Activated CD8-positive, alpha-beta T cell treated with anti-CD3 and anti-CD28 coated beads for 36 hours (primary cell): ENCODE data around the gene KLF4. TPM values are rescaled to one million over a fixed set of nuclear protein-coding genes. Genes with fewer than 3 reads are reported as not detected.

Experiments used
- ATAC-seq: fragments of 200-7000 bp; cut with Tn5 transposase; one replicate; pipeline ENCODE4 v1.10.0; 2021; ENCODE audit warnings: mild to moderate bottlenecking, moderate library complexity
- CTCF ChIA-PET: fragments of 350-600 bp; sonication (Branson Sonifier 250); formaldehyde crosslinking; loops from one replicate; lab custom pipeline; 2021; ENCODE audit warnings: antibody characterized with exemption; lab: Charles Lee
- POLR2A ChIA-PET: fragments of 350-600 bp; sonication (Branson Sonifier 250); formaldehyde crosslinking; loops from one replicate; lab custom pipeline; 2021; ENCODE audit warnings: antibody characterized with exemption; lab: Charles Lee
- DNase-seq: peaks from one replicate; pipeline ENCODE4 v3.0.0-alpha.2; 2020
- H3K27ac Mint-ChIP-seq: one replicate; pipeline ENCODE4 v1.8.0; 2021; ENCODE audit warnings: mild to moderate bottlenecking, mixed read lengths
- H3K27me3 Mint-ChIP-seq: one replicate; pipeline ENCODE4 v1.8.0; 2021; ENCODE audit warnings: mixed read lengths
- H3K36me3 Mint-ChIP-seq: one replicate; pipeline ENCODE4 v1.8.0; 2021; ENCODE audit warnings: low read depth, mixed read lengths
- H3K4me1 Mint-ChIP-seq: one replicate; pipeline ENCODE4 v1.8.0; 2021; ENCODE audit warnings: low read depth, mixed read lengths
- H3K4me3 Mint-ChIP-seq: one replicate; pipeline ENCODE4 v1.8.0; 2021; ENCODE audit warnings: mild to moderate bottlenecking, moderate library complexity, mixed read lengths
- H3K9me3 Mint-ChIP-seq: one replicate; pipeline ENCODE4 v1.8.0; 2021; ENCODE audit warnings: mixed read lengths
- intact Hi-C: fragments of 100-400 bp; cut with micrococcal nuclease; formaldehyde crosslinking; loops from one replicate; pipeline ENCODE4 v1.10.0; 2022
- total RNA-seq, 2 experiments: library from RNA; stranded (reverse); gene quantifications; one replicate each; pipeline ENCODE4 v1.2.3, GENCODE V29; 2021
- TF ChIP-seq, protein P1 (sequence below): fragments of 200-600 bp; IDR thresholded peaks from one replicate; pipeline ENCODE4 v1.8.0; 2022; ENCODE audit warnings: antibody characterized with exemption, mild to moderate bottlenecking

The KLF4 gene
- total RNA-seq, 2 experiments from 2014 or later, result 1.6 to 1.7 TPM

DNA sequence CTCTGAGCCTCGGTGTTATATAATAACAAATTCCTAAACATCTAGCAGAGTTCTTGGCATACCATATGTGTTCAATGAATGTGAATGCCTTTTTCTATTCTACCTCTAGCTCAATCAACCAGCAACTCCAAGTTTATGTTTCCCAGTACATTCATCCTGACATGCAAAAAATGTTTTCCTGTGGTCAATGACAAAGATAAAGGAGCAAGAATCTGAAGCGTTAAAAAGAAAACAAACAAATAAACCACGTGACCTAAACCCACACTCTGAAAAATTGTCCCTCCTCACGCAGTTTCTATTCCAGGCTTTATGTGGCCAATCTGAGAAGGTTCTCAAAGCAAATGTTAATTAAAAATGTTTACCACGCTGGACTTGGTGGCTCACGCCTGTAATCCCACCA lies 18.0 kb downstream of the KLF4 start:
- intact Hi-C loops, result no loop called here
- ATAC-seq (no peak), DNase-seq (no peak)
- H3K4me1 Mint-ChIP-seq, result no peaks in the 10 kb centered on the region
- TF ChIP-seq, protein P1, sequence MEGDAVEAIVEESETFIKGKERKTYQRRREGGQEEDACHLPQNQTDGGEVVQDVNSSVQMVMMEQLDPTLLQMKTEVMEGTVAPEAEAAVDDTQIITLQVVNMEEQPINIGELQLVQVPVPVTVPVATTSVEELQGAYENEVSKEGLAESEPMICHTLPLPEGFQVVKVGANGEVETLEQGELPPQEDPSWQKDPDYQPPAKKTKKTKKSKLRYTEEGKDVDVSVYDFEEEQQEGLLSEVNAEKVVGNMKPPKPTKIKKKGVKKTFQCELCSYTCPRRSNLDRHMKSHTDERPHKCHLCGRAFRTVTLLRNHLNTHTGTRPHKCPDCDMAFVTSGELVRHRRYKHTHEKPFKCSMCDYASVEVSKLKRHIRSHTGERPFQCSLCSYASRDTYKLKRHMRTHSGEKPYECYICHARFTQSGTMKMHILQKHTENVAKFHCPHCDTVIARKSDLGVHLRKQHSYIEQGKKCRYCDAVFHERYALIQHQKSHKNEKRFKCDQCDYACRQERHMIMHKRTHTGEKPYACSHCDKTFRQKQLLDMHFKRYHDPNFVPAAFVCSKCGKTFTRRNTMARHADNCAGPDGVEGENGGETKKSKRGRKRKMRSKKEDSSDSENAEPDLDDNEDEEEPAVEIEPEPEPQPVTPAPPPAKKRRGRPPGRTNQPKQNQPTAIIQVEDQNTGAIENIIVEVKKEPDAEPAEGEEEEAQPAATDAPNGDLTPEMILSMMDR, result no peak
- H3K36me3 Mint-ChIP-seq, result no peaks in the 10 kb centered on the region
- POLR2A ChIA-PET, result no interaction called here
- CTCF ChIA-PET, result no interaction called here
- H3K27ac Mint-ChIP-seq, result no peak overlapping the region
- H3K27me3 Mint-ChIP-seq, result peaks cover 14% of the 10 kb centered on the region
- no peak overlapping the region for H3K4me3 Mint-ChIP-seq
- H3K9me3 Mint-ChIP-seq, result no peaks in the 10 kb centered on the region

DNA sequence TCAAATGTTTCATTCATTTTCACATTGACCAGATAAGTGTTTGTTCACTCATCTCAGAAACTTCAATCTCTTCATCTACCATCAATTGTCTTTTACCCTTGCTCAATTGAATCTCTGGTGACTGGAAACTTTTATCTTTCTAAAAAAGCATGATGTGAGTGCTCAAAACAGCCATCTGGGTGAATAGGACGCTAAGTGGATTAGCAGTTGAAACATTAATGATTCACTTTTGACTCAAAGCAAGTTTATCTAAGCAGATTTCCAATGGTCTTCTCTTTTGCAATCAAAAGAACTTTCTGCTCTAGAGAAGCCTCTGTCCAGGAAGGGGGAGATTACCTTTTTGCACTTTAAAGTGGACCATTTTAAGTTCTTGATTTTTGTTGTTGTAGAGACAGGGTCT lies 22.2 kb downstream of the KLF4 start:
- ATAC-seq, result no peak
- ChIA-PET POLR2A (no interaction called here), CTCF (interaction anchor here (0.6 kb wide), 1 partner anchor 160 kb away, joined by 3 read pairs; no protein-coding TSS in a partner anchor)
- intact Hi-C loops, result no loop called here
- no peak for DNase-seq
- TF ChIP-seq, protein P1, result no peak
- Mint-ChIP-seq H3K36me3 (no peaks in the 10 kb centered on the region), H3K27me3 (peaks cover 31% of the 10 kb centered on the region), H3K4me3 (no peak overlapping the region), H3K4me1 (peaks cover 3% of the 10 kb centered on the region), H3K9me3 (no peaks in the 10 kb centered on the region), H3K27ac (no peak overlapping the region)

DNA sequence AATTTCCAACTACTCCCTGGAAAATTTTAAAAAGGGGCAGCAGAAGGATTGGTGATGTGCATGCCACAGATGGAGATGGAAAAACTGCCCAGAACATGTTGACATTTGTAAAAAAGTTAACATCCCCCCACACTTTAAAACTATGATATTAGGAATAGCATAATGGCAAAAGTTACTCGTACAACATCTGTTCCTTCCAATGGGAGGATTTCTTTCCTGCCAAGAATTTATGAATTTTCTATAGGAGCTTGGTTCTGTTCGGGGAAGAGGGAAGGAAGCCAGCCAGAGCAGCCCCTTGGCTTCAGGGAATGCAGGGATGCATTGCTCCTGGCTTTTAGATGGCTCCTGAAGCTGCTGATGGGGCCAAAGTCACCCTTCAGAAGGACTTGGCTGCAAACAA lies 22.7 kb downstream of the KLF4 start:
- intact Hi-C loops, result no loop called here
- POLR2A ChIA-PET, result no interaction called here
- TF ChIP-seq, protein P1, result no peak
- no peak for ATAC-seq
- no peak for DNase-seq
- H3K27me3 Mint-ChIP-seq, result peaks cover 31% of the 10 kb centered on the region
- no peak overlapping the region for H3K4me3 Mint-ChIP-seq
- H3K27ac Mint-ChIP-seq, result no peak overlapping the region
- H3K36me3 Mint-ChIP-seq, result no peaks in the 10 kb centered on the region
- CTCF ChIA-PET, result interaction anchor here (0.6 kb wide), 1 partner anchor 159 kb away, joined by 3 read pairs; no protein-coding TSS in a partner anchor
- peaks cover 3% of the 10 kb centered on the region for H3K4me1 Mint-ChIP-seq
- H3K9me3 Mint-ChIP-seq, result no peaks in the 10 kb centered on the region

DNA sequence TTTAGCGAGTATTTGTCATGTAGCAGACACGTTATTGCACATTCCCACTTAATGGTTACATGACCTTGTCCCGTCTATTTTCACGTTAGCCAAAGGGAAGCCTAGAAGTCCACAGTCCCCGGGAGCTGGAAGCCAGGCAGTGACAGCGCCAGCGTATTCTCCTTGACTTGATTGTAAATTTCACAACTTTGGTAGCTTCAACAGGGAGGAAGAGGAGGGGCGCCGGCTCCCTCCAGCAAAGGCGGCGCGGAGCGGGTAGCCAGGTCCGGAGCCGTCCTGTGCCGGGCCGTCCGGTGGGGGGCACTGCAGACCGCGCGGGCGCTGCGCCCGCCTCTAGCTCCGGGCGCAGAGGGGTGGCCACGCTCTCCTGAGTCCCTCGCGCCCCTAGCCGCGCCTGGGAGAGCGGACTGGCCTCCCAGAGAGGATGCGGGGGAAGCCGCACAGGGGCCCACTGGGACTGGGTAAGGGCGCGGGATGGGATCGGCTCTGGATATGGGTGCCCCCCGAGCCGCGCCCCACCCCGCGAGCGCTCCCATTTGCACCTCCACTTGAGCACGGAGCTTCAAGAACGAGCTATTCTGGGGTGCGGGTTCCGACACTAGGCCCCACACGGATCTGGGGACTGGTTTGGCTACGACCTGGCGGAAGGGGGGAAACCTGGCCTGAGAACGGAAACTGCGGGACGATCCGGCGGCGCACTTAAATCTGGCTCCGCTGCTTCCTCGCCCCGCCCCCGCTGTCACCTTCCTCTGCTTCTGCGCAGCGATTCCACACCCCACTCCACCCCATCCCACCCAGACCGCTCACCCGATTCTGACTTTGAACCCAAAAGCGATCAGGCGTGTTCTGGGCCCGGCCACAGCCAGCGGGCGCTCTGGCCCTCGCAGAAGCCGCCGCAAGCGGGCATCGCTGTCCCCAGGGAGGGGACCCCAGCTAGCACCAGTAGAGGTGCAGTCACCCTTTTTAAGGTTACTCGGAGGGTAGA lies 23.8 kb downstream of the KLF4 start:
- Mint-ChIP-seq H3K27ac (no peak overlapping the region), H3K36me3 (no peaks in the 10 kb centered on the region), H3K9me3 (no peaks in the 10 kb centered on the region), H3K27me3 (peaks cover 29% of the 10 kb centered on the region), H3K4me1 (peaks cover 3% of the 10 kb centered on the region), H3K4me3 (no peak overlapping the region)
- ATAC-seq (peak; percentile 87), DNase-seq (peak; percentile 44)
- intact Hi-C loops, result no loop called here
- POLR2A ChIA-PET, result no interaction called here
- TF ChIP-seq, protein P1, result peak; percentile 62
- CTCF ChIA-PET, result interaction anchor here (0.6 to 2.2 kb wide), 8 partner anchors 10 to 1379 kb away, joined by 3 to 9 read pairs (median 4); no protein-coding TSS in a partner anchor

DNA sequence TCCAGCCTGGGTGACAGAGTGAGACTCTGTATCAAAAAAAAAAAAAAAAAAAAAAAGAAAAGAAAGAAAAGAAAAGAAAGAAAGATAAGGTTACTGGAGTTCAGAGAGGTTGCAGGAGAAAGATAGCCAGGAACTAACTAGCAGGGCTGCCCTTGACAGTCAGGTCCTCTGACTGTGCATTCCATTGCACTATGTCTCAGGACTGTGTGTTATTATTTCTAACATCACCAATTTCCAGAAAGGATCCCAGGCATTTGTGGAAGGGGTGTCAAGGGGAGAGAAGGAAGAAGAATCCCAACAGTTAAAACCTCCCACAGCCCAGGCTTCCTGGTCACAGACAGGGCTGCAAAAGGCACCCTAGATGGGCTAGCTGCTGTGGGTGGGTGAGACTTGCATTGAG lies 25.1 kb downstream of the KLF4 start:
- H3K4me3 Mint-ChIP-seq, result no peak overlapping the region
- H3K4me1 Mint-ChIP-seq, result peaks cover 3% of the 10 kb centered on the region
- TF ChIP-seq, protein P1, result no peak
- ChIA-PET CTCF (interaction anchor here (1.5 to 2.2 kb wide), 3 partner anchors 8 to 40 kb away, joined by 5 to 9 read pairs (median 6); no protein-coding TSS in a partner anchor), POLR2A (no interaction called here)
- H3K36me3 Mint-ChIP-seq, result no peaks in the 10 kb centered on the region
- peaks cover 28% of the 10 kb centered on the region for H3K27me3 Mint-ChIP-seq
- ATAC-seq, result no peak
- no peak for DNase-seq
- H3K27ac Mint-ChIP-seq, result no peak overlapping the region
- no peaks in the 10 kb centered on the region for H3K9me3 Mint-ChIP-seq
- intact Hi-C loops, result no loop called here
